Activated naive CD4-positive, alpha-beta T cell treated with anti-CD3 and anti-CD28 coated beads, Interleukin-2, amount 50 U/mL, for 16 hours (primary cell): ENCODE measurements around the gene FAM124B.

Source experiments
- DNase-seq: peaks from one replicate; pipeline ENCODE4 v3.0.0-alpha.2; 2020

FAM124B gene

DNA sequence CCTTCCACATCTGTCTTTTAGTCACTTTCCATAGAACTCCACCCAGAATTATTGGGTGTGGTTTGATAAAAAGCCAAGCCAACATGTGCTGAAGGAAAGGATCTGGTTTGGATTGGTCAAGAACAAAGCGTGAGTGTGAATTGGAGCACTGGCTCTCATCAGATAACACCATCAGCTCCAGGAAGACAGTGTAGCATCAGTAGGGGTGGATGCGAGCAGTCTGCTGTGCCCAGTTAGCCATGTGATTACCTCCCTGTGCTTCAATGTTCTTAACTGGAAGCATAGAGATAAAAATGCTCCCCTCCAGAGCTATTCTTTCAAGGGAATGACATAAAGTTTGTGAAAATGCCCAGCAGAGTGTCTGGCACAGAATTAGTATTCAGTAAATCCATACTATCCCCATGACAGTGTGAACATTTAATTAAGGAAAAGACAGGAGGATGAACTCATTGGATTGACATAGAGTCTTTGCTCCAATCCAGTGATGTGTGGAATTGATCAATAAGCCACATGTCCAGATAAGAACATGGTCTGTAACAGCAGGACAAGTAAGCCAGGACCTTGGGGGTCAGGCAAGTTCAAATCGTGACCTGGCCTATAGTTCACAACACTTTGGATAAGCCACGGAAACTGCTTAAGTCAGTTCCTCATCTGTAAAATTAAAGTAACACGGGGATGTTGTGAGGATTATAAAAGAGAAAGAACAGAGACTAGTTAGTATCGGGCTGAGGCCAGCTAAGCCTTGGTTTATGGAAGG lies 68.0 kb downstream of the FAM124B start:
- no peak for DNase-seq

DNA sequence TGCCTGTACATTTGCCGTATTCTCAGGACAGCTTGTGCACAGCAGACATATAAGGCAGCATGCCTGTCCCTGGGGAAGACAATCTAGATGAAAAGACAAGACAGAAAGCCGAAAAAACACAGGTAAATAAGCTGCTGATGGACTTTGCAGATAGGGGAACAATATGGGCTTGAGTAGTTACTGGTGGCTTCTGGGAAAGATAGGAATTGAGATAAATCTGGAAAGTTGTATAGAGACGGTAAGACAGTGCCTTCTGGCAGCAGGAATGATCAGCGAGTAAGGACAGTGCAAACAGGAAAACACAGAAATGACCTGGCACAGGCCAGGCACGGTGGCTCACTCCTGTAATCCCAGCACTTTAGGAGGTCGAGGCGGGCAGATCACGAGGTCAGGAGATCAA lies 70.2 kb downstream of the FAM124B start:
- DNase-seq: no peak

DNA sequence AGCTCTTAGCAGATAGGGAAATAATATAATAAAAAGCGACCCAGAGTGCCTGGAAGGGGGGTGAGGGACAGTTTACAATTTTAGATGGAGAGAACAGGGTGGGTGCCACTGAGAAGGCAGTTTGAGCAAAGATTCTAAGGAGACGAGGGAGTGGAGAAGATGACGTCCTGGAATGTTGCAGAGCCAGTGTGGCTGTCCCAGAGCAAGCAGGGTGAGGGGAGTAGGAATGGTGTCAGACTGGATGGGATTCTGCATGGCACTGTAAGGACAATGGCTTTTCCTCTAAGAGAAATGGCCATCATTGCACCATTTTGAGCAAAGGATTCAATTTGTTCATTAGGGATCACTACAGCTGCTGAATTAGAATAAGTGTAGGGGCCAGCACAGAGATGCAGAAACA lies 73.1 kb downstream of the FAM124B start:
- no peak for DNase-seq
